Keratinocyte (primary cell): ENCODE measurements around the gene NOTUM. TPM values are rescaled to one million over a fixed set of nuclear protein-coding genes. Genes with fewer than 3 reads are reported as not detected.

ENCODE experiments used
- DNase-seq: peaks from one replicate; pipeline ENCODE4 v3.0.0-alpha.2; 2011; ENCODE audit warnings: low read depth, missing footprints, low spot score
- FAIRE-seq: peaks from 2 replicates; lab custom pipeline; 2011; peaks lifted over from hg19 to GRCh38; lab: Jason Lieb, UNC
- H2AFZ ChIP-seq: 2 replicates; pipeline ENCODE4 v1.6.0; 2012; ENCODE audit warnings: low read length, control low read depth, inconsistent platforms; ENCODE audit not compliant: control insufficient read depth
- H3K27ac ChIP-seq: 2 replicates; pipeline ENCODE4 v1.5.1; 2011; ENCODE audit warnings: low read length; ENCODE audit not compliant: control insufficient read depth, insufficient read depth
- H3K27me3 ChIP-seq: 3 replicates; pipeline ENCODE4 v1.6.0; 2011; ENCODE audit warnings: low read length; ENCODE audit not compliant: control insufficient read depth, insufficient read depth; ENCODE audit errors: extremely low read depth
- H3K36me3 ChIP-seq, 2 experiments: 2 replicates in 1 of 2; 3 replicates in 1 of 2; pipeline ENCODE4 v1.5.1; 2011; ENCODE audit warnings: low read length in 2 of 2, mild to moderate bottlenecking in 1 of 2; ENCODE audit not compliant: control insufficient read depth in 2 of 2, insufficient read depth in 2 of 2; ENCODE audit errors: extremely low read depth in 1 of 2
- H3K4me1 ChIP-seq: 3 replicates; pipeline ENCODE4 v1.5.1; 2011; ENCODE audit warnings: low read length; ENCODE audit not compliant: control insufficient read depth, insufficient read depth; ENCODE audit errors: extremely low read depth
- H3K4me2 ChIP-seq: 3 replicates; pipeline ENCODE4 v1.6.0; 2011; ENCODE audit warnings: low read depth, low read length; ENCODE audit not compliant: control insufficient read depth, insufficient read depth; ENCODE audit errors: extremely low read depth
- H3K4me3 ChIP-seq, 3 experiments: fragments of 200-600 bp in 1 of 3; sonication (generic) in 1 of 3; 2 replicates in 2 of 3; 3 replicates in 1 of 3; pipeline ENCODE4 v1.5.1; 2011 to 2016; ENCODE audit warnings: low read length in 3 of 3, mild to moderate bottlenecking in 3 of 3, control low read depth in 2 of 3, inconsistent platforms in 1 of 3, low read depth in 1 of 3, mixed read lengths in 1 of 3, mixed run types in 1 of 3, moderate library complexity in 1 of 3; ENCODE audit not compliant: control insufficient read depth in 2 of 3, insufficient read depth in 2 of 3; ENCODE audit errors: extremely low read depth in 1 of 3
- H3K79me2 ChIP-seq: 2 replicates; pipeline ENCODE4 v1.6.0; 2012; ENCODE audit warnings: low read length; ENCODE audit not compliant: control insufficient read depth, insufficient read depth
- H3K9ac ChIP-seq: 3 replicates; pipeline ENCODE4 v1.6.0; 2011; ENCODE audit warnings: low read length; ENCODE audit not compliant: control insufficient read depth, insufficient read depth; ENCODE audit errors: extremely low read depth
- H3K9me1 ChIP-seq: 3 replicates; pipeline ENCODE4 v1.6.0; 2011; ENCODE audit warnings: low read length; ENCODE audit not compliant: control insufficient read depth, insufficient read depth; ENCODE audit errors: extremely low read depth
- H3K9me3 ChIP-seq: 2 replicates; pipeline ENCODE4 v1.5.1; 2012; ENCODE audit warnings: low read depth, low read length; ENCODE audit not compliant: control insufficient read depth
- H4K20me1 ChIP-seq: 3 replicates; pipeline ENCODE4 v1.6.0; 2011; ENCODE audit warnings: low read length; ENCODE audit not compliant: control insufficient read depth, insufficient read depth; ENCODE audit errors: extremely low read depth
- EZH2 ChIP-seq: IDR thresholded peaks from one replicate; pipeline ENCODE4 v1.6.1; 2012; ENCODE audit warnings: inconsistent platforms, mild to moderate bottlenecking, low read length, moderate library complexity
- dilution Hi-C: fragments of 300-500 bp; cut with MboI; formaldehyde crosslinking; loops from one replicate; pipeline ENCODE4 v1.7.0; 2020; ENCODE audit warnings: low sequenced_read_pairs; ENCODE audit not compliant: extremely low pct_ligation_motif_present
- polyA plus RNA-seq, 5 experiments: library from polyadenylated mRNA; depleted of rRNA in 3 of 5; stranded (reverse) in 3 of 5; stranded (forward) in 1 of 5; unstranded in 1 of 5; fragments of >200 nt; gene quantifications; 1 replicate in 1 of 5; 2 replicates in 3 of 5; 3 replicates in 1 of 5; pipeline versions ENCODE4 v1.2.1 to v1.2.3, GENCODE V29; 2011 to 2012; ENCODE audit warnings: missing spikeins in 2 of 5, low read depth in 1 of 5, low replicate concordance in 1 of 5
- TF ChIP-seq, protein P1 (sequence below), 3 experiments: IDR thresholded peaks in 1 of 3; conservative IDR thresholded peaks in 1 of 3; optimal IDR thresholded peaks in 1 of 3; 2 replicates in 2 of 3; 3 replicates in 1 of 3; pipeline versions ENCODE3 to v1.5.1; 2011; ENCODE audit warnings: low read length in 3 of 3, mild to moderate bottlenecking in 3 of 3, moderate library complexity in 2 of 3, control low read depth in 1 of 3, inconsistent platforms in 1 of 3; ENCODE audit not compliant: insufficient read depth in 2 of 3; ENCODE audit errors: extremely low read depth in 1 of 3

Gene NOTUM
- polyA plus RNA-seq, 1 donor (not counting 4 experiments of a cell fraction or from before 2014, with no cell fraction given): not detected

DNA sequence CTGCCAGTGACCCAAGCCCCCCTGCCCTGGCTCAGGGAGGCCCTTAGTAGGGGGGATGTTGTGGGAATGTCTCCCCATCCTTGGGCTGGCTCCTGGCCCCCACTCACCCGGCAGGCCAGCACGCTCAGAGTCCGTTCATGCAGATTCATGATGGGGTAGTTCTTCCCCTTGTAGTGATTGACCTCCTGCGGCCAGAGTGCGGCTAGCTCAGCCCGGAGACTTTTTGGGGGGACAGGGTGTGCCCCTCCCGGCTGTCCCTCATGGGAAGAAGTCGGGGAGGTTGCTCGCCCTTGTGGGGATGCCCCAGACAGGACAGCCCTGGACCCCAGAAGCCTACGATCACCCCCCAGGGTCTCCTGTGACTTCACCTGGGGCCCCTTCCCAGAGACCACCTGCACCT is 55.0 kb downstream of the NOTUM start:
- Histone ChIP-seq H3K4me1 (peaks cover 13% of the 10 kb centered on the region), H4K20me1 (peaks cover 5% of the 10 kb centered on the region), H3K4me2 (no peak overlapping the region), H3K79me2 (peaks cover 17% of the 10 kb centered on the region), H3K9me1 (peaks cover 3% of the 10 kb centered on the region), H3K27ac (no peak overlapping the region), H3K9me3 (no peaks in the 10 kb centered on the region), H2AFZ (no peak overlapping the region), H3K4me3 (no peak overlapping the region), H3K36me3 (peaks cover 23 to 25% of the 10 kb centered on the region in 2 experiments), H3K9ac (no peak overlapping the region), H3K27me3 (no peaks in the 10 kb centered on the region)
- DNase-seq: no peak
- dilution Hi-C loops: no loop called here
- TF ChIP-seq, protein P1, sequence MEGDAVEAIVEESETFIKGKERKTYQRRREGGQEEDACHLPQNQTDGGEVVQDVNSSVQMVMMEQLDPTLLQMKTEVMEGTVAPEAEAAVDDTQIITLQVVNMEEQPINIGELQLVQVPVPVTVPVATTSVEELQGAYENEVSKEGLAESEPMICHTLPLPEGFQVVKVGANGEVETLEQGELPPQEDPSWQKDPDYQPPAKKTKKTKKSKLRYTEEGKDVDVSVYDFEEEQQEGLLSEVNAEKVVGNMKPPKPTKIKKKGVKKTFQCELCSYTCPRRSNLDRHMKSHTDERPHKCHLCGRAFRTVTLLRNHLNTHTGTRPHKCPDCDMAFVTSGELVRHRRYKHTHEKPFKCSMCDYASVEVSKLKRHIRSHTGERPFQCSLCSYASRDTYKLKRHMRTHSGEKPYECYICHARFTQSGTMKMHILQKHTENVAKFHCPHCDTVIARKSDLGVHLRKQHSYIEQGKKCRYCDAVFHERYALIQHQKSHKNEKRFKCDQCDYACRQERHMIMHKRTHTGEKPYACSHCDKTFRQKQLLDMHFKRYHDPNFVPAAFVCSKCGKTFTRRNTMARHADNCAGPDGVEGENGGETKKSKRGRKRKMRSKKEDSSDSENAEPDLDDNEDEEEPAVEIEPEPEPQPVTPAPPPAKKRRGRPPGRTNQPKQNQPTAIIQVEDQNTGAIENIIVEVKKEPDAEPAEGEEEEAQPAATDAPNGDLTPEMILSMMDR (optimal IDR thresholded peaks at IDR 0.05 in 1 of 3, IDR thresholded peaks at IDR 0.05 in 1 of 3, conservative IDR thresholded peaks at IDR 0.05 in 1 of 3; ENCODE audit: extremely low read depth in 1 of 3, insufficient read depth in 2 of 3, low read length in 3 of 3): no peak
- TF ChIP-seq EZH2: no peak
- no peak for FAIRE-seq

- no peak for DNase-seq
- Histone ChIP-seq H3K9me1 (peaks cover 3% of the 10 kb centered on the region), H3K4me3 (no peak overlapping the region), H2AFZ (no peak overlapping the region), H3K9me3 (no peaks in the 10 kb centered on the region), H3K36me3 (peaks cover 23 to 27% of the 10 kb centered on the region in 2 experiments), H3K79me2 (peaks cover 15% of the 10 kb centered on the region), H3K27ac (no peak overlapping the region), H3K4me1 (peaks cover 14% of the 10 kb centered on the region), H4K20me1 (peaks cover 6% of the 10 kb centered on the region), H3K27me3 (no peaks in the 10 kb centered on the region), H3K4me2 (no peak overlapping the region), H3K9ac (no peak overlapping the region)
- dilution Hi-C loops: no loop called here
- FAIRE-seq: no peak
- TF ChIP-seq, protein P1 (optimal IDR thresholded peaks at IDR 0.05 in 1 of 3, IDR thresholded peaks at IDR 0.05 in 1 of 3, conservative IDR thresholded peaks at IDR 0.05 in 1 of 3; ENCODE audit: extremely low read depth in 1 of 3, insufficient read depth in 2 of 3, low read length in 3 of 3): no peak
- no peak for TF ChIP-seq EZH2
These were observed 55.5 kb downstream of the NOTUM start for GRCh38 chr17:81905424-81905875.
